Kidney (tissue), 14 donors: Measurements from ENCODE around the gene OVAAL. TPM values are rescaled to one million over a fixed set of nuclear protein-coding genes. Genes with fewer than 3 reads are reported as not detected.

Experiments
- DNase-seq, 5 donors: peaks; one replicate each; pipeline ENCODE4 v3.0.0-alpha.2; 2013 to 2020
- FAIRE-seq: peaks from 2 replicates; lab custom pipeline; 2012; peaks lifted over from hg19 to GRCh38; lab: Jason Lieb, UNC
- H3K27ac ChIP-seq, 2 donors: one replicate each; pipeline ENCODE4 v1.7.0; 2013; ENCODE audit warnings: low read depth in 2 of 2, low read length in 2 of 2, inconsistent platforms in 1 of 2
- H3K27me3 ChIP-seq: one replicate; pipeline ENCODE4 v1.7.1; 2013; ENCODE audit warnings: low read length, inconsistent platforms; ENCODE audit not compliant: control insufficient read depth, insufficient read depth
- H3K36me3 ChIP-seq, 3 donors: one replicate each; pipeline versions ENCODE4 v1.7.0 to v1.7.1; 2013; ENCODE audit warnings: low read length in 3 of 3, control low read depth in 1 of 3, inconsistent platforms in 1 of 3; ENCODE audit not compliant: insufficient read depth in 3 of 3, control insufficient read depth in 2 of 3
- H3K4me1 ChIP-seq, 3 donors: one replicate each; pipeline versions ENCODE4 v1.7.0 to v1.7.1; 2013; ENCODE audit warnings: low read length in 3 of 3, inconsistent platforms in 1 of 3, low read depth in 1 of 3; ENCODE audit not compliant: control insufficient read depth in 2 of 3, insufficient read depth in 2 of 3
- H3K4me3 ChIP-seq, 3 donors: one replicate each; pipeline versions ENCODE4 v1.7.0 to v1.8.1; 2013; ENCODE audit warnings: low read length in 3 of 3, control low read depth in 1 of 3, inconsistent platforms in 1 of 3
- H3K9ac ChIP-seq, 3 donors: one replicate each; pipeline versions ENCODE4 v1.7.0 to v1.7.1; 2013; ENCODE audit warnings: low read length in 3 of 3, control low read depth in 1 of 3, inconsistent platforms in 1 of 3
- H3K9me3 ChIP-seq, 3 donors: one replicate each; pipeline versions ENCODE4 v1.7.0 to v1.7.1; 2013; ENCODE audit warnings: low read length in 3 of 3, control low read depth in 1 of 3, inconsistent platforms in 1 of 3; ENCODE audit not compliant: control insufficient read depth in 2 of 3, insufficient read depth in 1 of 3
- CTCF ChIP-seq: IDR thresholded peaks from 3 replicates; pipeline ENCODE4 v1.5.1; 2012; ENCODE audit warnings: mild to moderate bottlenecking, moderate library complexity, borderline replicate concordance; ENCODE audit not compliant: insufficient read depth; ENCODE audit errors: extremely low read depth
- intact Hi-C: fragments of 100-400 bp; cut with DNase I; formaldehyde crosslinking; loops from one replicate; pipeline ENCODE4 v1.11.1; 2022
- polyA plus RNA-seq: library from polyadenylated mRNA; stranded (reverse); fragments of 350-450 nt; fragmentation: Illumina TruSeq; extraction: RNeasy Lipid Tissue Mini Kit (QIAGEN cat#74804); gene quantifications from one replicate; pipeline ENCODE4 v1.2.3, GENCODE V29; 2014; ENCODE audit warnings: low read depth, low replicate concordance; ENCODE audit not compliant: insufficient read depth
- total RNA-seq: library from RNA; stranded (reverse); fragmentation: NEBNext Ultra II Directional; extraction: Animal tissue kit (Norgen Biotek cat#: 25700); gene quantifications from one replicate; pipeline ENCODE4 v1.2.1, GENCODE V29; 2021
- donor health status: control.
- donor health status: control.
- donor health status: control.
- donor health status: control.
- donor health status: control.
- donor health status: DM: yes; HTN: yes; CAD: no.
- donor health status: Normal renal cell carcinoma (clear cell type).

The OVAAL gene
- total and polyA plus RNA-seq, 2 donors from 2014 or later, result not detected

- DNase-seq, result no peak
- H3K9ac ChIP-seq, result no peak overlapping the region
- H3K4me1 ChIP-seq, result peaks cover 0 to 5% (median 0%) of the 10 kb centered on the region in 3 donors
- H3K9me3 ChIP-seq, result no peaks in the 10 kb centered on the region
- H3K27me3 ChIP-seq, result no peaks in the 10 kb centered on the region
- no peak overlapping the region for H3K4me3 ChIP-seq
- no peaks in the 10 kb centered on the region for H3K36me3 ChIP-seq
- no peak for FAIRE-seq
- no peak overlapping the region for H3K27ac ChIP-seq
- no peak for TF ChIP-seq CTCF
- intact Hi-C loops, result no loop called here
Measured at GRCh38 chr1:180606155-180606554, 47.4 kb downstream of the OVAAL start.

GRCh38 chr1:180609643-180610555, 51.1 kb downstream of the OVAAL start:
- H3K36me3 ChIP-seq, result no peaks in the 10 kb centered on the region
- no peak for FAIRE-seq
- DNase-seq, result no peak
- peak overlapping the region in 1 of 3 donors; percentile 12 for H3K4me3 ChIP-seq
- intact Hi-C loops, result no loop called here
- H3K9me3 ChIP-seq, result no peaks in the 10 kb centered on the region
- no peak for TF ChIP-seq CTCF
- H3K4me1 ChIP-seq, result no peaks in the 10 kb centered on the region
- H3K9ac ChIP-seq, result no peak overlapping the region
- no peak overlapping the region for H3K27ac ChIP-seq
- no peaks in the 10 kb centered on the region for H3K27me3 ChIP-seq

GRCh38 chr1:180610556-180611015, 51.8 kb downstream of the OVAAL start:
- Histone ChIP-seq H3K4me1 (no peaks in the 10 kb centered on the region), H3K27ac (no peak overlapping the region), H3K4me3 (no peak overlapping the region), H3K36me3 (no peaks in the 10 kb centered on the region), H3K9me3 (no peaks in the 10 kb centered on the region), H3K9ac (no peak overlapping the region), H3K27me3 (no peaks in the 10 kb centered on the region)
- intact Hi-C loops, result no loop called here
- FAIRE-seq (no peak), DNase-seq (no peak)
- no peak for TF ChIP-seq CTCF
